Astrocyte (in vitro differentiated cells and primary cell): ENCODE results near the gene MDFIC2. TPM values are rescaled to one million over a fixed set of nuclear protein-coding genes. Genes with fewer than 3 reads are reported as not detected.
"Not testable (repeated sequence)": the region's sequence is repeated elsewhere in the genome, so short reads cannot be mapped to it uniquely, and the experiment has no call there.

ENCODE experiments used
- DNase-seq: peaks from one replicate; pipeline ENCODE4 v3.0.0-alpha.2; 2010; ENCODE audit warnings: low read depth
- FAIRE-seq: peaks from 2 replicates; lab custom pipeline; 2011; peaks lifted over from hg19 to GRCh38; lab: Jason Lieb, UNC
- H2AFZ ChIP-seq: 2 replicates; pipeline ENCODE4 v1.6.0; 2012; ENCODE audit warnings: low read depth, low read length, inconsistent platforms
- H3K27ac ChIP-seq: 2 replicates; pipeline ENCODE4 v1.5.1; 2011; ENCODE audit warnings: low read depth, low read length, inconsistent platforms
- H3K27me3 ChIP-seq: 2 replicates; pipeline ENCODE4 v1.6.0; 2011; ENCODE audit warnings: low read length, inconsistent platforms; ENCODE audit not compliant: insufficient read depth
- H3K36me3 ChIP-seq: 2 replicates; pipeline ENCODE4 v1.5.1; 2011; ENCODE audit warnings: low read length, inconsistent platforms; ENCODE audit not compliant: insufficient read depth
- H3K4me1 ChIP-seq: 2 replicates; pipeline ENCODE4 v1.5.1; 2011; ENCODE audit warnings: low read length, inconsistent platforms; ENCODE audit not compliant: insufficient read depth
- H3K4me2 ChIP-seq: 2 replicates; pipeline ENCODE4 v1.6.0; 2012; ENCODE audit warnings: low read length, inconsistent platforms
- H3K4me3 ChIP-seq: 2 replicates; pipeline ENCODE4 v1.5.1; 2011; ENCODE audit warnings: low read depth, mild to moderate bottlenecking, low read length, inconsistent platforms; ENCODE audit not compliant: insufficient read depth
- H3K79me2 ChIP-seq: 2 replicates; pipeline ENCODE4 v1.6.0; 2012; ENCODE audit warnings: mild to moderate bottlenecking, low read length, inconsistent platforms; ENCODE audit not compliant: insufficient read depth
- H3K9ac ChIP-seq: 2 replicates; pipeline ENCODE4 v1.6.0; 2012; ENCODE audit warnings: mild to moderate bottlenecking, low read length, inconsistent platforms
- H3K9me3 ChIP-seq: 2 replicates; pipeline ENCODE4 v1.5.1; 2012; ENCODE audit warnings: low read depth, mild to moderate bottlenecking, low read length, inconsistent platforms; ENCODE audit not compliant: insufficient read depth
- H4K20me1 ChIP-seq: 2 replicates; pipeline ENCODE4 v1.6.0; 2012; ENCODE audit warnings: low read length, inconsistent platforms; ENCODE audit not compliant: insufficient read depth
- H3K27ac Mint-ChIP-seq: one replicate; pipeline ENCODE4 v1.8.0; 2021; ENCODE audit warnings: mild to moderate bottlenecking, mixed read lengths; ENCODE audit not compliant: unreplicated experiment
- H3K27me3 Mint-ChIP-seq: one replicate; pipeline ENCODE4 v1.8.0; 2021; ENCODE audit warnings: low read depth, mixed read lengths; ENCODE audit not compliant: unreplicated experiment
- H3K36me3 Mint-ChIP-seq: one replicate; pipeline ENCODE4 v1.8.0; 2021; ENCODE audit warnings: low read depth, mixed read lengths; ENCODE audit not compliant: unreplicated experiment
- H3K4me1 Mint-ChIP-seq: one replicate; pipeline ENCODE4 v1.8.0; 2021; ENCODE audit warnings: low read depth, mixed read lengths; ENCODE audit not compliant: unreplicated experiment
- H3K4me3 Mint-ChIP-seq: one replicate; pipeline ENCODE4 v1.8.0; 2021; ENCODE audit warnings: mild to moderate bottlenecking, moderate library complexity, mixed read lengths; ENCODE audit not compliant: unreplicated experiment
- H3K9me3 Mint-ChIP-seq: one replicate; pipeline ENCODE4 v1.8.0; 2021; ENCODE audit warnings: mild to moderate bottlenecking, mixed read lengths; ENCODE audit not compliant: unreplicated experiment
- CTCF ChIP-seq: IDR thresholded peaks from 2 replicates; pipeline ENCODE4 v1.5.1; 2011; ENCODE audit warnings: low read depth, mild to moderate bottlenecking, inconsistent platforms, low read length, moderate library complexity; ENCODE audit not compliant: insufficient read depth
- EZH2 ChIP-seq: IDR thresholded peaks from 2 replicates; pipeline ENCODE4 v1.6.1; 2012; ENCODE audit warnings: mild to moderate bottlenecking, low read length, inconsistent platforms; ENCODE audit not compliant: insufficient read depth
- total RNA-seq: library from RNA; stranded (reverse); gene quantifications from 2 replicates; pipeline ENCODE4 v1.2.1, GENCODE V29; 2021

Gene MDFIC2
- total RNA-seq, 1 donor from 2014 or later, result not detected

GRCh38 chr3:70218471-70218870 is 94.0 kb downstream of the MDFIC2 start:
- Histone ChIP-seq H3K4me1 (no peaks in the 10 kb centered on the region), H3K79me2 (no peaks in the 10 kb centered on the region), H2AFZ (no peak overlapping the region), H3K27me3 (no peaks in the 10 kb centered on the region), H3K4me2 (no peak overlapping the region), H3K9me3 (no peaks in the 10 kb centered on the region), H3K4me3 (no peak overlapping the region), H3K27ac (no peak overlapping the region), H3K36me3 (no peaks in the 10 kb centered on the region), H4K20me1 (no peaks in the 10 kb centered on the region), H3K9ac (no peak overlapping the region)
- no peak for TF ChIP-seq EZH2
- no peaks in the 10 kb centered on the region for H3K9me3 Mint-ChIP-seq
- DNase-seq (no peak), FAIRE-seq (no peak)
- H3K4me1 Mint-ChIP-seq, result peaks cover 3% of the 10 kb centered on the region
- peaks cover 3% of the 10 kb centered on the region for H3K27me3 Mint-ChIP-seq
- H3K36me3 Mint-ChIP-seq, result no peaks in the 10 kb centered on the region
- H3K4me3 Mint-ChIP-seq, result no peak overlapping the region
- no peak overlapping the region for H3K27ac Mint-ChIP-seq

GRCh38 chr3:70211274-70211673 is 101.2 kb downstream of the MDFIC2 start:
- not testable (repeated sequence) for FAIRE-seq, H4K20me1 ChIP-seq, H2AFZ ChIP-seq, H3K36me3 Mint-ChIP-seq, H3K27ac Mint-ChIP-seq, H3K79me2 ChIP-seq, H3K9me3 Mint-ChIP-seq, H3K9me3 ChIP-seq, H3K36me3 ChIP-seq, H3K27me3 Mint-ChIP-seq, DNase-seq, H3K27me3 ChIP-seq, H3K4me3 Mint-ChIP-seq, H3K27ac ChIP-seq, H3K9ac ChIP-seq, H3K4me1 Mint-ChIP-seq, H3K4me3 ChIP-seq, H3K4me2 ChIP-seq, H3K4me1 ChIP-seq

GRCh38 chr3:70201975-70202374 is 110.5 kb downstream of the MDFIC2 start:
- Mint-ChIP-seq H3K27me3 (no peaks in the 10 kb centered on the region), H3K4me3 (no peak overlapping the region), H3K27ac (no peak overlapping the region), H3K9me3 (no peaks in the 10 kb centered on the region), H3K36me3 (no peaks in the 10 kb centered on the region), H3K4me1 (no peaks in the 10 kb centered on the region)
- TF ChIP-seq EZH2 (no peak), CTCF (no peak)
- Histone ChIP-seq H3K9me3 (no peaks in the 10 kb centered on the region), H3K27ac (no peak overlapping the region), H2AFZ (no peak overlapping the region), H3K79me2 (no peaks in the 10 kb centered on the region), H4K20me1 (no peaks in the 10 kb centered on the region), H3K27me3 (peaks cover 10% of the 10 kb centered on the region), H3K4me2 (no peak overlapping the region), H3K4me3 (no peak overlapping the region), H3K4me1 (no peaks in the 10 kb centered on the region), H3K36me3 (no peaks in the 10 kb centered on the region), H3K9ac (no peak overlapping the region)
- DNase-seq, result no peak
- no peak for FAIRE-seq
